NCI-H2081 treated with DMSO at 0.1 percent for 48 hours (cell line): ENCODE data around the gene TMEM51.
"Not testable (repeated sequence)": the region's sequence is repeated elsewhere in the genome, so short reads cannot be mapped to it uniquely, and the experiment has no call there.

Source experiments
- DNase-seq: peaks from one replicate; lab custom pipeline; 2025; lab: John Stamatoyannopoulos, UW

Gene TMEM51

GRCh38 chr1:15128077-15128476, 25.5 kb upstream of the TMEM51 start:
- DNase-seq: no peak

GRCh38 chr1:15128520-15129313, 24.8 kb upstream of the TMEM51 start:
- DNase-seq: no peak

- no peak for DNase-seq
Observed at GRCh38 chr1:15129944-15130343, 23.6 kb upstream of the TMEM51 start.

GRCh38 chr1:15130607-15131006, 22.9 kb upstream of the TMEM51 start:
- no peak for DNase-seq

- no peak for DNase-seq
Observed at GRCh38 chr1:15132965-15133364, 20.6 kb upstream of the TMEM51 start.

GRCh38 chr1:15134285-15134684, 19.3 kb upstream of the TMEM51 start:
- DNase-seq: no peak

- DNase-seq: not testable (repeated sequence)
Observed at GRCh38 chr1:15135604-15136003, 17.9 kb upstream of the TMEM51 start.

- DNase-seq: no peak
Observed at GRCh38 chr1:15137809-15138208, 15.7 kb upstream of the TMEM51 start.

- DNase-seq: no peak
Observed at GRCh38 chr1:15139654-15140350, 13.7 kb upstream of the TMEM51 start.

- peak; percentile 55 for DNase-seq
Observed at GRCh38 chr1:15141935-15142539, 11.5 kb upstream of the TMEM51 start.

- DNase-seq: no peak
Observed at GRCh38 chr1:15145327-15145726, 8.2 kb upstream of the TMEM51 start.

- no peak for DNase-seq
Observed at GRCh38 chr1:15146142-15146680, 7.3 kb upstream of the TMEM51 start.

- DNase-seq: no peak
Observed at GRCh38 chr1:15146971-15147376, 6.6 kb upstream of the TMEM51 start.

GRCh38 chr1:15148004-15148403, 5.5 kb upstream of the TMEM51 start:
- DNase-seq: no peak

- no peak for DNase-seq
Observed at GRCh38 chr1:15148475-15148874, 5.1 kb upstream of the TMEM51 start.

- no peak for DNase-seq
Observed at GRCh38 chr1:15148941-15149340, 4.6 kb upstream of the TMEM51 start.

GRCh38 chr1:15150376-15150775, 3.2 kb upstream of the TMEM51 start:
- no peak for DNase-seq

GRCh38 chr1:15151377-15151806, 2.2 kb upstream of the TMEM51 start:
- no peak for DNase-seq

- no peak for DNase-seq
Observed at GRCh38 chr1:15151871-15152270, 1.7 kb upstream of the TMEM51 start.

- DNase-seq: no peak
Observed at GRCh38 chr1:15152318-15153183, 996 bp upstream of the TMEM51 start.

GRCh38 chr1:15153842-15154479, 414 bp downstream of the TMEM51 start:
- DNase-seq: no peak
